WTC11 (cell line): Measurements from ENCODE around the gene SASH3.

Experiments
- ATF2 ChIP-seq: sonication (generic); formaldehyde crosslinking; IDR thresholded peaks from 2 replicates; pipeline ENCODE4 v1.8.1; 2022; ENCODE audit warnings: low read depth, missing genetic modification reagents, borderline replicate concordance
- ATF6 ChIP-seq: sonication (generic); formaldehyde crosslinking; IDR thresholded peaks from 2 replicates; pipeline ENCODE4 v1.8.1; 2023; ENCODE audit warnings: mild to moderate bottlenecking, missing genetic modification reagents
- CREB1 ChIP-seq: sonication (generic); formaldehyde crosslinking; IDR thresholded peaks from 2 replicates; pipeline ENCODE4 v1.8.0; 2023; ENCODE audit warnings: mild to moderate bottlenecking, missing genetic modification reagents
- CTCF ChIP-seq: fragments of 200-600 bp; IDR thresholded peaks from 2 replicates; pipeline ENCODE4 v1.8.0; 2022; ENCODE audit warnings: antibody characterized with exemption
- ESRRA ChIP-seq: sonication (generic); formaldehyde crosslinking; IDR thresholded peaks from 2 replicates; pipeline ENCODE4 v1.8.1; 2022; ENCODE audit warnings: mild to moderate bottlenecking, missing genetic modification reagents, borderline replicate concordance
- FOXJ3 ChIP-seq: sonication (generic); formaldehyde crosslinking; IDR thresholded peaks from 2 replicates; pipeline ENCODE4 v1.9.0; 2021; ENCODE audit warnings: missing genetic modification reagents, mild to moderate bottlenecking, borderline replicate concordance
- FOXP1 ChIP-seq: sonication (generic); formaldehyde crosslinking; IDR thresholded peaks from 2 replicates; pipeline ENCODE4 v1.8.0; 2022; ENCODE audit warnings: missing genetic modification reagents, mild to moderate bottlenecking, moderate library complexity, borderline replicate concordance
- HMGXB4 ChIP-seq: sonication (generic); formaldehyde crosslinking; IDR thresholded peaks from 2 replicates; pipeline ENCODE4 v1.8.1; 2023; ENCODE audit warnings: mild to moderate bottlenecking, moderate library complexity, missing genetic modification reagents
- NR3C1 ChIP-seq: sonication (generic); formaldehyde crosslinking; conservative IDR thresholded peaks from 2 replicates; pipeline ENCODE4 v1.8.1; 2023; ENCODE audit warnings: low read depth, mild to moderate bottlenecking, missing genetic modification reagents
- TEAD4 ChIP-seq: sonication (generic); formaldehyde crosslinking; IDR thresholded peaks from 2 replicates; pipeline ENCODE4 v1.8.0; 2022; ENCODE audit warnings: mild to moderate bottlenecking, missing genetic modification reagents
- USF1 ChIP-seq: sonication (generic); formaldehyde crosslinking; IDR thresholded peaks from 2 replicates; pipeline ENCODE4 v1.8.0; 2022; ENCODE audit warnings: mild to moderate bottlenecking, missing genetic modification reagents
- USF2 ChIP-seq: sonication (generic); formaldehyde crosslinking; IDR thresholded peaks from 2 replicates; pipeline ENCODE4 v1.8.1; 2023; ENCODE audit warnings: mild to moderate bottlenecking, missing genetic modification reagents, moderate library complexity
- ZNF219 ChIP-seq: sonication (generic); formaldehyde crosslinking; IDR thresholded peaks from 2 replicates; pipeline ENCODE4 v1.8.0; 2023; ENCODE audit warnings: missing genetic modification reagents, mild to moderate bottlenecking, borderline replicate concordance
- ZSCAN18 ChIP-seq: fragments of 250-450 bp; sonication (Bioruptor Pico); IDR thresholded peaks from 2 replicates; pipeline ENCODE4 v2.1.2; 2022; ENCODE audit warnings: mild to moderate bottlenecking, moderate library complexity

- no peak for TF ChIP-seq ATF2 (CRISPR knock-in tag)
- TF ChIP-seq USF2 (CRISPR knock-in tag): no peak
- TF ChIP-seq CTCF: peak; percentile 72
- no peak for TF ChIP-seq TEAD4 (CRISPR knock-in tag)
- TF ChIP-seq USF1: no peak
- no peak for TF ChIP-seq FOXJ3 (CRISPR knock-in tag)
- TF ChIP-seq ATF6 (CRISPR knock-in tag): no peak
- TF ChIP-seq FOXP1 (CRISPR knock-in tag): no peak
- TF ChIP-seq ZNF219 (CRISPR knock-in tag): no peak
- TF ChIP-seq ZSCAN18: no peak
- TF ChIP-seq ESRRA (CRISPR knock-in tag): no peak
- no peak for TF ChIP-seq CREB1 (CRISPR knock-in tag)
- TF ChIP-seq HMGXB4 (CRISPR knock-in tag): no peak
- no peak for TF ChIP-seq NR3C1 (CRISPR knock-in tag)
These were observed 25.4 kb upstream of the SASH3 start for GRCh38 chrX:129754056-129755024.
